IMR-90 (cell line): ENCODE measurements around the gene PSEN2. TPM values are rescaled to one million over a fixed set of nuclear protein-coding genes. Genes with fewer than 3 reads are reported as not detected.

Source experiments
- ATAC-seq: fragments of 200-7000 bp; cut with Tn5 transposase; 2 replicates; pipeline ENCODE4 v1.9.1; 2020; ENCODE audit warnings: low read depth, mild to moderate bottlenecking, moderate library complexity
- BruUV-seq: library from RNA; stranded (reverse); fragments of 400-500 nt; replicated peaks from 2 replicates; lab custom pipeline; 2021; lab: Mats Ljungman, UMichigan
- CTCF ChIA-PET: fragments of 300-600 bp; formaldehyde crosslinking; extraction: SDS; loops from one replicate; lab custom pipeline; 2021; ENCODE audit warnings: antibody characterized with exemption; lab: Yijun Ruan, JAX
- POLR2A ChIA-PET: fragments of 300-600 bp; sonication (Branson Sonifier 250); formaldehyde crosslinking; loops from one replicate; lab custom pipeline; 2022; ENCODE audit warnings: antibody characterized with exemption; ENCODE audit not compliant: unreplicated experiment; lab: Charles Lee
- DNase-seq: peaks from one replicate; pipeline ENCODE4 v3.0.0; 2013
- H2AFZ ChIP-seq: replicated peaks from 2 replicates; pipeline ENCODE3; 2013; ENCODE audit warnings: low read length, mild to moderate bottlenecking; ENCODE audit not compliant: poor library complexity
- H2AK5ac ChIP-seq: 2 replicates; pipeline ENCODE4 v1.6.1; 2013; ENCODE audit warnings: low read depth, low read length, inconsistent platforms
- H2AK9ac ChIP-seq: replicated peaks from 2 replicates; pipeline ENCODE3; 2013; ENCODE audit warnings: mild to moderate bottlenecking, low read depth, low read length, moderate library complexity; ENCODE audit not compliant: poor library complexity
- H2BK120ac ChIP-seq: 2 replicates; pipeline ENCODE4 v1.6.1; 2013; ENCODE audit warnings: low read depth, low read length, inconsistent platforms
- H2BK15ac ChIP-seq: 3 replicates; pipeline ENCODE4 v1.6.1; 2013; ENCODE audit warnings: low read depth, low read length, inconsistent platforms
- H2BK20ac ChIP-seq: 2 replicates; pipeline ENCODE4 v1.6.1; 2013; ENCODE audit warnings: low read depth, mild to moderate bottlenecking, inconsistent platforms, low read length, moderate library complexity
- H2BK5ac ChIP-seq: 2 replicates; pipeline ENCODE4 v1.6.1; 2013; ENCODE audit warnings: mild to moderate bottlenecking, low read depth, low read length, inconsistent platforms; ENCODE audit not compliant: poor library complexity, severe bottlenecking
- H3K14ac ChIP-seq: replicated peaks from 2 replicates; pipeline ENCODE4 v1.6.1; 2013; ENCODE audit warnings: low read depth, low read length, inconsistent platforms
- H3K18ac ChIP-seq: 2 replicates; pipeline ENCODE4 v1.6.1; 2013; ENCODE audit warnings: low read depth, low read length, control low read depth
- H3K23ac ChIP-seq: 2 replicates; pipeline ENCODE4 v1.6.1; 2013; ENCODE audit warnings: low read depth, low read length, inconsistent platforms
- H3K27ac ChIP-seq: 2 replicates; pipeline ENCODE4 v1.5.1; 2013; ENCODE audit warnings: mild to moderate bottlenecking, control low read depth, low read length; ENCODE audit not compliant: insufficient read depth
- H3K27me3 ChIP-seq: 2 replicates; pipeline ENCODE4 v1.6.1; 2013; ENCODE audit warnings: low read length; ENCODE audit not compliant: control insufficient read depth, insufficient read depth
- H3K36me3 ChIP-seq: 2 replicates; pipeline ENCODE4 v1.6.1; 2013; ENCODE audit warnings: low read length, mixed read lengths; ENCODE audit not compliant: control insufficient read depth, insufficient read depth
- H3K4ac ChIP-seq: 2 replicates; pipeline ENCODE4 v1.6.1; 2013; ENCODE audit warnings: low read depth, low read length, inconsistent platforms
- H3K4me1 ChIP-seq: 2 replicates; pipeline ENCODE4 v1.6.1; 2013; ENCODE audit warnings: low read length, mixed read lengths; ENCODE audit not compliant: control insufficient read depth, insufficient read depth
- H3K4me2 ChIP-seq: 2 replicates; pipeline ENCODE4 v1.6.1; 2013; ENCODE audit warnings: low read depth, mild to moderate bottlenecking, control low read depth, low read length, moderate library complexity
- H3K4me3 ChIP-seq: 2 replicates; pipeline ENCODE4 v1.5.1; 2013; ENCODE audit warnings: low read depth, mild to moderate bottlenecking, control low read depth, low read length, moderate library complexity; ENCODE audit not compliant: insufficient read depth
- H3K56ac ChIP-seq: 2 replicates; pipeline ENCODE4 v1.6.1; 2013; ENCODE audit warnings: low read length, inconsistent platforms; ENCODE audit not compliant: insufficient read depth; ENCODE audit errors: extremely low read depth
- H3K79me1 ChIP-seq, 2 experiments: 2 replicates each; pipeline ENCODE4 v1.6.1; 2013; ENCODE audit warnings: low read length in 2 of 2, inconsistent platforms in 1 of 2, low read depth in 1 of 2
- H3K9ac ChIP-seq: 2 replicates; pipeline ENCODE4 v1.6.1; 2013; ENCODE audit warnings: low read depth, low read length, control low read depth
- H3K9me1 ChIP-seq: 2 replicates; pipeline ENCODE4 v1.6.1; 2013; ENCODE audit warnings: low read length, inconsistent platforms; ENCODE audit not compliant: insufficient read depth
- H3K9me3 ChIP-seq: 2 replicates; pipeline ENCODE4 v1.6.1; 2013; ENCODE audit warnings: low read length; ENCODE audit not compliant: control insufficient read depth, insufficient read depth
- H4K20me1 ChIP-seq: 2 replicates; pipeline ENCODE4 v1.6.1; 2013; ENCODE audit warnings: low read length, inconsistent platforms; ENCODE audit not compliant: insufficient read depth
- H4K5ac ChIP-seq: 2 replicates; pipeline ENCODE4 v1.6.1; 2013; ENCODE audit warnings: mild to moderate bottlenecking, low read depth, low read length, control low read depth
- H4K8ac ChIP-seq, 2 experiments: 2 replicates each; pipeline ENCODE4 v1.6.1; 2013; ENCODE audit warnings: low read depth in 2 of 2, low read length in 2 of 2, control low read depth in 1 of 2, inconsistent platforms in 1 of 2
- H4K91ac ChIP-seq: 2 replicates; pipeline ENCODE4 v1.6.1; 2013; ENCODE audit warnings: low read depth, low read length, inconsistent platforms; ENCODE audit not compliant: insufficient read depth
- BHLHE40 ChIP-seq: fragments of 150-350 bp; IDR thresholded peaks from 2 replicates; pipeline ENCODE4 v1.6.1; 2016; ENCODE audit warnings: mild to moderate bottlenecking, low read depth, low read length
- CTCF ChIP-seq: conservative IDR thresholded peaks from 2 replicates; pipeline ENCODE4 v1.5.1; 2012; ENCODE audit warnings: mild to moderate bottlenecking, low read depth, low read length, improper control_type of control experiment
- ELK1 ChIP-seq: fragments of 150-350 bp; IDR thresholded peaks from 2 replicates; pipeline ENCODE4 v1.6.1; 2016; ENCODE audit warnings: low read depth, mild to moderate bottlenecking, low read length, moderate library complexity, borderline replicate concordance
- FOS ChIP-seq: fragments of 150-350 bp; IDR thresholded peaks from 2 replicates; pipeline ENCODE4 v1.6.1; 2016; ENCODE audit warnings: low read depth, low read length
- MAFK ChIP-seq: IDR thresholded peaks from 2 replicates; pipeline ENCODE4 v1.6.1; 2012; ENCODE audit warnings: low read depth, low read length, improper control_type of control experiment
- NFE2L2 ChIP-seq: fragments of 150-350 bp; IDR thresholded peaks from 2 replicates; pipeline ENCODE4 v1.6.1; 2016; ENCODE audit warnings: low read depth, mild to moderate bottlenecking, low read length
- RAD21 ChIP-seq: IDR thresholded peaks from 2 replicates; pipeline ENCODE4 v1.6.1; 2012; ENCODE audit warnings: low read length, improper control_type of control experiment
- SMC3 ChIP-seq: fragments of 150-350 bp; IDR thresholded peaks from 2 replicates; pipeline ENCODE4 v1.6.1; 2016; ENCODE audit warnings: low read depth, mild to moderate bottlenecking, antibody characterized with exemption, low read length, moderate library complexity
- USF2 ChIP-seq: fragments of 150-350 bp; IDR thresholded peaks from 2 replicates; pipeline ENCODE4 v1.6.1; 2017; ENCODE audit warnings: mild to moderate bottlenecking, antibody characterized with exemption, low read length, low read depth
- WGBS, 2 experiments: methylation state at CpG; one replicate each; pipeline versions ENCODE4 v1.1.5 to v1.1.7; 2013; ENCODE audit warnings: missing lambda C conversion rate in 2 of 2; ENCODE audit not compliant: insufficient read length in 1 of 2; ENCODE audit errors: extremely low coverage in 2 of 2; 5-methylcytosine and 5-hydroxymethylcytosine counted together
- dilution Hi-C: fragments of 300-500 bp; cut with HindIII; formaldehyde crosslinking; loops from one replicate; pipeline ENCODE4 v1.14.3; 2018; ENCODE audit warnings: low sequenced_read_pairs; ENCODE audit not compliant: unreplicated experiment
- in situ Hi-C: fragments of 300-500 bp; cut with MboI; formaldehyde crosslinking; loops from 3 replicates; pipeline ENCODE4 v1.14.3; 2019; ENCODE audit warnings: low sequenced_read_pairs, inconsistent platforms, mixed read lengths
- intact Hi-C: fragments of 100-400 bp; cut with micrococcal nuclease; formaldehyde crosslinking; loops from 2 replicates; pipeline ENCODE4 v1.10.0; 2022
- polyA plus RNA-seq, 3 experiments: library from polyadenylated mRNA; depleted of rRNA; stranded (reverse); fragments of >200 nt; gene quantifications; 2 replicates each; pipeline ENCODE4 v1.2.3, GENCODE V29; 2012; ENCODE audit warnings: low replicate concordance in 1 of 3
- total RNA-seq: library from RNA; depleted of rRNA; stranded (reverse); fragments of >200 nt; gene quantifications from 2 replicates; pipeline ENCODE4 v1.2.3, GENCODE V29; 2012

PSEN2 gene
- total and polyA plus RNA-seq, 2 of the 4 experiments (the other 2 are of a cell fraction) = 15.0 to 24.4 TPM

- Histone ChIP-seq H3K56ac (no peak overlapping the region), H3K14ac (no peak overlapping the region), H3K27me3 (no peaks in the 10 kb centered on the region), H3K9me3 (no peaks in the 10 kb centered on the region), H4K20me1 (no peaks in the 10 kb centered on the region), H3K4me2 (no peak overlapping the region), H2BK120ac (no peak overlapping the region), H2BK20ac (no peak overlapping the region), H2AFZ (no peak overlapping the region), H4K91ac (no peak overlapping the region), H4K8ac (no peak overlapping the region), H2AK5ac (no peak overlapping the region), H3K27ac (no peak overlapping the region), H3K18ac (no peak overlapping the region), H4K5ac (no peak overlapping the region), H3K4ac (no peak overlapping the region), H2AK9ac (no peak overlapping the region), H3K9ac (no peak overlapping the region), H2BK5ac (no peak overlapping the region), H3K9me1 (0 out of 2 replicates have a peak, but pooled peaks cover 3% of the 10 kb centered on the region), H3K4me3 (no peak overlapping the region), H3K79me1 (no peaks in the 10 kb centered on the region), H2BK15ac (no peak overlapping the region), H3K36me3 (peaks cover 10% of the 10 kb centered on the region), H3K4me1 (no peaks in the 10 kb centered on the region), H3K23ac (no peak overlapping the region)
- WGBS, 2 experiments = 80% methylated on average over 2 of the region's 13 CpGs; no CpG with 5 or more reads in 1 of the 2 experiments
- DNase-seq (no peak), ATAC-seq (no peak)
- dilution Hi-C loops (no loop called here), intact Hi-C loops (no loop called here), in situ Hi-C loops (no loop called here)
- CTCF ChIA-PET = no interaction called here
- POLR2A ChIA-PET = no interaction called here
- TF ChIP-seq RAD21 = no peak
- no peak for TF ChIP-seq BHLHE40
- no peak for TF ChIP-seq MAFK
- no peak for TF ChIP-seq NFE2L2
- TF ChIP-seq ELK1 = no peak
- TF ChIP-seq USF2 = no peak
- no peak for TF ChIP-seq SMC3
- TF ChIP-seq CTCF = no peak
- TF ChIP-seq FOS = no peak
- BruUV-seq = no TSS peak
These were observed 23.5 kb downstream of the PSEN2 start for GRCh38 chr1:226893936-226894335.
